Breast epithelium (tissue), 3 donors: ENCODE results near the gene CUL1.

Source experiments
- POLR2A ChIP-seq: fragments of 450-650 bp; IDR thresholded peaks from one replicate; pipeline ENCODE4 v1.6.1; 2016; ENCODE audit warnings: antibody characterized with exemption, mild to moderate bottlenecking, moderate library complexity
- TF ChIP-seq, protein P1 (sequence below), 3 donors: fragments of 450-650 bp; IDR thresholded peaks; one replicate each; pipeline ENCODE4 v1.5.1; 2016 to 2017; ENCODE audit warnings: antibody characterized with exemption in 3 of 3, mild to moderate bottlenecking in 3 of 3, moderate library complexity in 3 of 3

- TF ChIP-seq, protein P1, sequence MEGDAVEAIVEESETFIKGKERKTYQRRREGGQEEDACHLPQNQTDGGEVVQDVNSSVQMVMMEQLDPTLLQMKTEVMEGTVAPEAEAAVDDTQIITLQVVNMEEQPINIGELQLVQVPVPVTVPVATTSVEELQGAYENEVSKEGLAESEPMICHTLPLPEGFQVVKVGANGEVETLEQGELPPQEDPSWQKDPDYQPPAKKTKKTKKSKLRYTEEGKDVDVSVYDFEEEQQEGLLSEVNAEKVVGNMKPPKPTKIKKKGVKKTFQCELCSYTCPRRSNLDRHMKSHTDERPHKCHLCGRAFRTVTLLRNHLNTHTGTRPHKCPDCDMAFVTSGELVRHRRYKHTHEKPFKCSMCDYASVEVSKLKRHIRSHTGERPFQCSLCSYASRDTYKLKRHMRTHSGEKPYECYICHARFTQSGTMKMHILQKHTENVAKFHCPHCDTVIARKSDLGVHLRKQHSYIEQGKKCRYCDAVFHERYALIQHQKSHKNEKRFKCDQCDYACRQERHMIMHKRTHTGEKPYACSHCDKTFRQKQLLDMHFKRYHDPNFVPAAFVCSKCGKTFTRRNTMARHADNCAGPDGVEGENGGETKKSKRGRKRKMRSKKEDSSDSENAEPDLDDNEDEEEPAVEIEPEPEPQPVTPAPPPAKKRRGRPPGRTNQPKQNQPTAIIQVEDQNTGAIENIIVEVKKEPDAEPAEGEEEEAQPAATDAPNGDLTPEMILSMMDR (IDR thresholded peaks at IDR 0.05) = no peak
- TF ChIP-seq POLR2A = no peak
Observed at GRCh38 chr7:148672041-148672440, 26.7 kb upstream of the CUL1 start.
